Measurements from ENCODE around the gene BCL7B.
"Not testable (repeated sequence)": the region's sequence is repeated elsewhere in the genome, so short reads cannot be mapped to it uniquely, and the experiment has no call there.

Gene BCL7B

DNA sequence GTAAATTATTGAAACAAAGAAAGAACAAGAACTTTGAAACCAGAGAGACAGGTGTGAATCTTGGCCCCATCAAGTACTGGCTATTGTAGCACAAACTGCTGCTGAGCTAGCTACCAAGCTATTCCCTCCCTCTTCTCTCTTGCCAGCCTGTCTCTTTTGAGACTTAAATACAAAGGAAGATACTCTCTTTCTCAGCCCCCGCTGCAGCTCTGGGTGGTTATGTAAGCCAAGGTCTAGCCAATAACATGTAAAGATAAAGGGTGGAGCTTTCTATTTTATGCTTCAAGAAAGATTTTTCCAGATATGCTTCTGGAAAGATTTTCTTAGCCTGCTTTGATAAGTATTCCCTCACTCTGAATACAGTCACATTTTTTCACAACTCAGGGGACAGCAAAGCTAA lies 52.6 kb downstream of the BCL7B start:
- DNase-seq (ENCODE audit: insufficient read length, low spot score) (no peak), FAIRE-seq (no peak)

DNA sequence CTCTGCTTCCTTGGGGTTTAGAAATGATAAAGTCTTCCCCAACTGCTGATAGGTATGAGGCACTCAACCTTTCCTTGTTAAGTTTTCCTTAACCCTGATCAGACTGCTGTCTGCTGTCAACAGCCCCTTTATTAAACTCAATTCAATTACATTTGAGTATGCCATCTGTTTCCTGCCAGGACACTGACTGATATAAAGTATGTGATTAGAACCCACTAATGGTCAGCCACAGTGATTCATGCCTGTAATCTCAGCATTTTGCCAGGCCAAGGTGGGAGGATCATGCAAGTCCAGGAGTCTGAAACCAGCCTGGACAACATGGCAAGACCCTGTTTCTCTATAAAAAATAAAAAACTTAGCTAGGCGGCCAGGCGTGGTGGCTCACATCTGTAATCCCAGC lies 53.5 kb downstream of the BCL7B start:
- FAIRE-seq (no peak), DNase-seq (ENCODE audit: insufficient read length, low spot score) (no peak)

DNA sequence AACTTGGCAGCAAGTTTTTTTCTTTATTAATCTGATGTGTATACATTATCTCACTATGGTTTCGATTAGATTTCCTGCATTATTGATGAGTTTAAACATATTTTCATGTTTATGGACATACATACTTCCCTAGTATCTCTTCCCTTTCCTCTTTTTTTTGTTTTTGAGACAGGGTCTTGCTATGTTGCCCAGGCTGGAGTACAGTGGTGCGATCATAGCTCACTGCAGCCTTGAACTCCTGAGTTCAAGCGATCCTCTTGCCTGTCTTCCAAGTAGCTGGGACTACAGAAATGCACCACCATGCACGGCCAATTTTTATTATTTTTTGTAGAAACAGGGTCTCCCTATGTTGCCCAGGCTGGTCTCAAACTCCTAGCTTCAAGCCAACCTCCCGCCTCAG lies 54.3 kb downstream of the BCL7B start:
- FAIRE-seq = no peak
- DNase-seq (ENCODE audit: insufficient read length, low spot score) = no peak

DNA sequence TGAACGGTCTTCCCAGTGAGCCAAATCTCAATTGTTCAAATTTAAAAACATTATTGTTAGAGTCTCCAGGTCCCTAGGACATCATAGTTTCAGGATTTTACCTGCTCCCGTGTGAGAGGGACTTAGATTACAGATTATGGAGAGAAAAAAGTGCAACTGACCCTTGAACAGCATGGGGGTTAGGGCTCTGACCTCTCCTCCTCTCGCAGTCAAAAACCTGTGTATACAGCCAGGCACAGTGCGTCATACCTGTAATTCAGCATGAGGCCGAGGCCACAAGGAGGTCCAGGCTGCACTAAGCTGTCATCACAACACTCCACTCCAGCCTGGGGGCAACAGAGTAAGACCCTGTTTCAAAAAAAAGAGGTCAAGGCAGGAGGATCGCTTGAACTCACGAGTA lies 60.9 kb downstream of the BCL7B start:
- DNase-seq (ENCODE audit: insufficient read length, low spot score) (no peak), FAIRE-seq (no peak)

DNA sequence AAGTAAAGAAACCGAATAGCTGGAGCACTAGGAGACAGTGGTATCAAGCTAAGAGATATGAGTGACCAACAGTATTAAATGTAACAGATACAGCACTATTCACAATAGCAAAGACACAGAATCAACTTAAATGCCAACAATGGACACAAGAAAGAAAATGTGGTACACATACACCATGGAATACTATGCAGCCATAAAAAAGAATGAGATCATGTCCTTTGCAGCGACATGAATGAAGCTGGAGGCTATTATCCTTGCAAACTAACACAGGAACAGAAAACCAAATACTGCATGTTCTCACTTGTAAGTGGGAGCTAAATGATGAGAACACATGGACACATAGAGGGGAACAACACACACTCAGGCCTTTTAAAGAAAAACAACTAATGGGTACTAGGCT lies 62.0 kb downstream of the BCL7B start:
- FAIRE-seq; DNase-seq (ENCODE audit: insufficient read length, low spot score): not testable (repeated sequence)

DNA sequence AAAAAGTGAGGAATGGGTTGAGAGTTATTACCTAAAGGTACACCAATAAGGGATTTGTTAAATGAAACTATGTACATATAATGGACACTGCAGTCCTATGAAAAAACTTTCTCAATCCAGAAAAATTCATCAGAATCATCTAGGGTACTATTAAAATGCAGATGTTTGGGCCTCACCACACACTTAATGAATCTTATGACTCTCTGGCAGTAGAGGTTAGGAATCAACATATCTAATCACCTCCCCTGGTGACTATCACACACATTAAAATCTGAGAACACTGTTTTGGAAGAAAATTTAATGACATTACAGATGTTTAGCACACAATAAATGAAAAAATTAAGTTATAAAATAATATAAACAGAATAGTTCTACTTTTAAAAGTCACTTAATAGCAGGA lies 67.5 kb downstream of the BCL7B start:
- FAIRE-seq = no peak
- no peak for DNase-seq (ENCODE audit: insufficient read length, low spot score)

DNA sequence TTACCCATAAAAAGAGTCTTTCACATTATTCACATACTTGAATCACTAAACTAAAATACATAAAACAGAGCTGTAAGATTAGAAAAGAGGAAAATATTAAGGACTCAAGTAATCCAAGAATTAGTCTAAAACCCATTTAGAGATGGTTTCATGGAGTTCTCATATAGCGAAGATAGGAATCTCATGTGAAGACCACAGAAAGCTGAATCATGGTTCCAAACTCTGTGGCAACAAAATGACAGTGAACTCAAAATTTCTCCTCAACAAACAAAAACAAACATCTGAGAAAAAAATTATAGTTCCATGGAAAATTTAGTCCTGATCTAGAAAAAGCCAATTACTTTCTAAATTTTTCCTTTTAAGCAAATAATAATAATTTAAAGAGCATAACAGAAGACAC lies 70.0 kb downstream of the BCL7B start:
- no peak for FAIRE-seq
- no peak for DNase-seq (ENCODE audit: insufficient read length, low spot score)

Data from GM19239 (cell line).